Right cardiac atrium (tissue), 5 donors: ENCODE results near the gene BBX. TPM values are rescaled to one million over a fixed set of nuclear protein-coding genes. Genes with fewer than 3 reads are reported as not detected.

Source experiments
- ATAC-seq, 2 donors: fragments of 200-7000 bp; cut with Tn5 transposase; one replicate each; pipeline versions ENCODE4 v1.8.0 to v1.9.1; 2020; ENCODE audit warnings: moderate library complexity in 2 of 2, mild to moderate bottlenecking in 1 of 2
- DNase-seq, 3 donors: peaks; one replicate each; pipeline ENCODE4 v3.0.0-alpha.2; 2020
- H3K27ac ChIP-seq: one replicate; pipeline ENCODE4 v1.5.1; 2013; ENCODE audit warnings: mild to moderate bottlenecking, low read length, control low read depth, moderate library complexity
- H3K27me3 ChIP-seq: one replicate; pipeline ENCODE4 v1.6.1; 2013; ENCODE audit not compliant: control insufficient read depth, insufficient read depth
- H3K4me1 ChIP-seq: one replicate; pipeline ENCODE4 v1.6.1; 2013; ENCODE audit warnings: low read length; ENCODE audit not compliant: control insufficient read depth, insufficient read depth
- H3K4me3 ChIP-seq: one replicate; pipeline ENCODE4 v1.5.1; 2013; ENCODE audit warnings: low read length, control low read depth
- H3K9me3 ChIP-seq: one replicate; pipeline ENCODE4 v1.6.1; 2013; ENCODE audit warnings: low read length; ENCODE audit not compliant: control insufficient read depth
- WGBS: extraction: QIAGEN DNeasy Blood & Tissue Kit; methylation state at CpG from one replicate; pipeline ENCODE4 v1.1.7; 2013; 5-methylcytosine and 5-hydroxymethylcytosine counted together
- intact Hi-C, 4 donors: fragments of 100-400 bp; cut with DNase I; formaldehyde crosslinking; loops; one replicate each; pipeline versions ENCODE4 v1.11.0 to v1.14.0; 2022 to 2023
- polyA plus RNA-seq: library from polyadenylated mRNA; stranded (reverse); fragments of 200-250 nt; gene quantifications from one replicate; pipeline ENCODE4 v1.2.3, GENCODE V29; 2013
- total RNA-seq, 4 donors: library from RNA; stranded (reverse); fragmentation: NEBNext Ultra II Directional; extraction: Animal tissue kit (Norgen Biotek cat#: 25700); gene quantifications; one replicate each; pipeline ENCODE4 v1.2.1, GENCODE V29; 2021
- donor health status: healthy with polysubstance abuse.
- donor health status: DM: no; HTN: yes; CAD: no.
- donor health status: DM: no; HTN: no; CAD: no.
- donor health status: DM: no; HTN: yes; CAD: no; lungs with severe emphysema.
- donor health status: DM: yes; HTN: yes; CAD: no.

BBX gene
- total and polyA plus RNA-seq, 5 donors, result 10.6 to 57.1 (median 49.2) TPM

DNA sequence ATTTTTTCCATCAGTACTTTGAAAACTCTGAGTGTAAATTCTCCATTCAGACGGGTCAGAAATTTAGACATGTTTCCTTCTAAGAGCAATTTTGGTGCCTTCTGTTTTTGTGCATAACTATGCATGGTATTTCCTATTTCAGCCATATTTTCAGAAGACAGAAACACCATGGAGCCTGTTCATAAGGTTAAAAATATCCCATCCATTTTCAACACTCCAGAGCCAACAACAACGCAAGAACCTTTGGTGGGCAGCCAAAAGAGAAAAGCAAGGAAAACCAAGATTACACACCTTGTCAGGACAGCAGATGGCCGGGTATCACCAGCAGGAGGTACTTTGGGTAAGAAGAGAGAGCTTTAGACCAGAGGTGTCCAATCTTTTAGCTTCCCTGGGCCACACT, 275.6 kb downstream of the BBX start:
- Histone ChIP-seq H3K4me3 (no peak overlapping the region), H3K27me3 (no peaks in the 10 kb centered on the region), H3K4me1 (peaks cover 2% of the 10 kb centered on the region), H3K27ac (no peak overlapping the region), H3K9me3 (no peaks in the 10 kb centered on the region)
- no peak for ATAC-seq
- intact Hi-C loops, result no loop called here
- WGBS, result 57% methylated on average over 3 of the region's 3 CpGs
- no peak for DNase-seq

DNA sequence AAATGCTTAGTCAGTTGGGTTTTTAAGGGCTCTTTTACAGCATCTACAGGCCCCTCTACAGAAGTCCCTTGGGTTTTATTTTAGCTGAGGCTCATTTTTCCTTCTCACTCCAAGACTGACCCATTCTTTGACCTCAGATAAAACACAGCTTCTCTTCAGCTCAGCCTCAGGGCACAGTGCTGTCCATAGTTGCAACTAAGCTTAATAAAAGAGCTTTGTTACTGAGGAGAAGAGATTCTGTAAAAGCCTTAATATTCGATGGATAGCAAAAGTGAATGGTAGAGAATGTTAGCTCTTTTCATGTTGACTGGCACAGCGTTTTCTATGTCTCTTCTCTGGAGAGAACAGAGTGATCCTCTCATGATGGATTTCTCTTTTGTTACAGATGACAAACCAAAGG, 277.9 kb downstream of the BBX start:
- 71% methylated on average over 2 of the region's 2 CpGs for WGBS
- H3K27me3 ChIP-seq, result no peaks in the 10 kb centered on the region
- no peak overlapping the region for H3K27ac ChIP-seq
- no peaks in the 10 kb centered on the region for H3K4me1 ChIP-seq
- DNase-seq (no peak), ATAC-seq (peak; percentile 18 to 75)
- intact Hi-C loops, result no loop called here
- no peak overlapping the region for H3K4me3 ChIP-seq
- H3K9me3 ChIP-seq, result no peaks in the 10 kb centered on the region

DNA sequence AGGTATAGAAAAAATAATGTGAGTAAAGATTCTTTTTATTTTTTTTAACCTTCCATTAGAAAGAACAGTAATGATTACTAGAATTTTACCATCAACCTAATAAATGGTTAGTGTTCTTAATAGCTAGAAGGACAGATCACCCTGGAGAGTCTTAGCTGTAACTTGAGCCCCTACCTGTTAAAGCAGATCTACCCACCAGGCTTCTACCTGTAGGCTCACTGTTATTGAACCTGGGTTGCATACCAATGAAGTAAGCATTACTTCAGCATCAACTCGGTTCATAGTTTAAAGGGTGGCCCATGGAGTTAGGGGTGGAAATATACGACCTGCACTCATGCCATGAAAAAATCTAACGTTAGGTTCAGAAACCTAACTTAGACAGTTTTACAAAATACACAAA, 280.4 kb downstream of the BBX start:
- ATAC-seq, result no peak
- Histone ChIP-seq H3K27me3 (no peaks in the 10 kb centered on the region), H3K4me3 (no peak overlapping the region), H3K9me3 (no peaks in the 10 kb centered on the region), H3K4me1 (no peaks in the 10 kb centered on the region), H3K27ac (no peak overlapping the region)
- DNase-seq, result no peak
- 91% methylated on average over 3 of the region's 3 CpGs for whole genome bisulfite sequencing
- intact Hi-C loops, result no loop called here

DNA sequence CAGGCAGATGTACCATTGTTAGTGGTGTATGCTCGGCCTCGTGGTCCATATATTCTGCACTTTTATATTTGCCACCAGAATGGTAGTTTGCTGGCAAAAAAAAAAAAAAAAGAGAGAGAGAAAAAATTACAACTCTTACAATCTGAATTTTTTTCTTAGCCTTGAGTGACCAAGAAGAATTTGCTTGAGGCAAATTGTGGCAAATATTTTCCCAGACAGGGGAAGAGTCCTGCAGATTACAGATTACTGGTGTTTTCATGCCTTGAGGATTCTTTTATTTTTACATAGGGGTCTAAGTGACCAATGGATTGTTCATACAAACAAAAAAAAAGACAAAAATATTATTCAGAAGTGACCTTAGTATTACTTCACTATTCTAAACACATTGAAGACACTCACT, 283.3 kb downstream of the BBX start:
- Histone ChIP-seq H3K9me3 (no peaks in the 10 kb centered on the region), H3K27ac (no peak overlapping the region), H3K4me1 (no peaks in the 10 kb centered on the region), H3K27me3 (no peaks in the 10 kb centered on the region), H3K4me3 (no peak overlapping the region)
- DNase-seq, result no peak
- intact Hi-C loops, result no loop called here
- WGBS, result 97% methylated on average over 2 of the region's 2 CpGs
- ATAC-seq, result no peak

DNA sequence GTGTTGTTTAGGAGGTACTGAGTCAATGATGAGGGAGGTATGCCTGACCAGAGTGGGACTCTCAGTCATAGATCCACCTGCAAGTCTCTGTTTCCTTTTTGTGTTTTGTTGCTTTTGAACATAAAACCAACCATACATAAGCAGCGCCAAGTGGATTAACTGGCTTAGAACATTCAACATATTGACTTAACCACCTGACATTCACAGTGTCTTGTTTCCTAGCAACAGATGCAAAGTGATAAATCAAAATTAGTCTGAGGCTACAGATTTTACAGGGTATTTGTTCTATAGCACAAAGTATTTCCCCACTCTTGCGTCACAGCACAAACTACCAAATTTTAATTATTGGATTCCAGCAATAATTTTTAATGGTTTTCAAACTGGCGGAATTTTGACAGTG, 283.8 kb downstream of the BBX start:
- Histone ChIP-seq H3K4me3 (no peak overlapping the region), H3K9me3 (no peaks in the 10 kb centered on the region), H3K27ac (no peak overlapping the region), H3K4me1 (no peaks in the 10 kb centered on the region), H3K27me3 (no peaks in the 10 kb centered on the region)
- WGBS, result 98% methylated on average over 3 of the region's 3 CpGs
- ATAC-seq (no peak), DNase-seq (no peak)
- intact Hi-C loops, result no loop called here

DNA sequence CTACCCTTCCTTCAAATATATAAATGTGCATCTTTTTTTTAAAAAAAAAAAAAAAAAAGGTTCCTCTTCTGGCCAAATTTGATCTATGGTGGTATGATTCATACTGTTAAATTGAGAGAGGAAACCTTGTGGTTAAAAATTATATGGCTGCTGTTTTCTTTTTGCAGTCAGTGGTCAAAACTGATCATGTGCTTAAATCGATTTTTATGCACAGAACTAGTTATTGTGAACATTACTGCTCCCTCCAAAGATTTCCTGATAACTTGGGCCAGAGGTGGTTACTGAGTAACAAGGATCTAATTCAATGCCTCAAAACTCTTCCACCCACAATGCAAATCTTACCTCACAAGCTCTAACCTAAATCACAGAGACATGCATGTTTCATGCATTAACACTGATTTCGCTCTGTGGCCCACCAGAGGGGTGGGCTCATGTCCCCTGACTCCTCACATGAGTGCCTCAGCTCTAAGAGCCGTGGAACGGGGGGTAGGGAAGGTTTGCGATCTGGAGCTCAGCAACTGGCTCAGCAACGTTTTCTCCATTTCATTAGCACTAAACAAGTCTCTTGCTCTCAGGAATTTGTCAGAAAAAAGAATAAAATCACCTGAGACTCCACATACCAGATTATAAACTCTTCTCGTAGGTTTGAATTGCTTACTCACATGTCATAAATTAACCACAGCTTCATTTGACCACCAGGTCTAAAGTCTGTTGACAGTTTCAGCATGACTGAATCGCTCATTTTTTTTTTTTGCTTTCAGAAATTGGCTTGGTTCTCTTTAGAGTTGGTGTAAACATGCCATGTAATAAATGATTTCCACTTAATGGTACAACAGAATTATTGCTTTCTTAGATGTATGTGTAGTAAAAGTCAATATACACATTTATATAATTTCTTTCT, 287.7 kb downstream of the BBX start:
- 91% methylated on average over 8 of the region's 8 CpGs for WGBS
- Histone ChIP-seq H3K27ac (no peak overlapping the region), H3K9me3 (no peaks in the 10 kb centered on the region), H3K4me1 (no peaks in the 10 kb centered on the region), H3K27me3 (no peaks in the 10 kb centered on the region), H3K4me3 (no peak overlapping the region)
- intact Hi-C loops, result loop anchor here in 1 of 4 donors (2.0 kb wide), 1 partner anchor 36 kb away; no protein-coding TSS in a partner anchor
- ATAC-seq (no peak), DNase-seq (no peak)

DNA sequence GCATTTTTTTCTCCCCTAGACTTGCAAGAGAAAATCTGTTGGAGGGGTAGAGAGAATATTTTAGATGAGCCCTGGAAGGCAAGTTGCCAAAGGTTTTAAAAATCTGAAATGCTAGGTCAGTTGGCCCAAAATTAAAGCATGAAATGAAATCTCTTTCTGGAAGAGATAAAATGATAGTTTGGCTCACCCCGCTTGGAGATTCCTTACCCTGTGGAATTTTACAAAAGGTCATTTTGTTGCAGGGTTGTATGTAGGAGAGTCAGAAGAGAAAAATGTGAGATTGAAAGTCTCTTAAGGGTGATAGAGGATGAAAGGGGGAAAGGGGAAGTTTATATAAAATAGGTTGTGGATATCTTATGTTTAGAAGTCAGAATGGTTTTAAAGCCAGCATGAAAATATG, 290.3 kb downstream of the BBX start:
- no peak for DNase-seq
- intact Hi-C loops, result no loop called here
- no peak overlapping the region for H3K4me3 ChIP-seq
- ATAC-seq, result peak in 1 of 2 donors; percentile 28
- 48% methylated on average over 1 of the region's 1 CpG for WGBS
- H3K27ac ChIP-seq, result no peak overlapping the region
- H3K4me1 ChIP-seq, result no peaks in the 10 kb centered on the region
- no peaks in the 10 kb centered on the region for H3K9me3 ChIP-seq
- H3K27me3 ChIP-seq, result no peaks in the 10 kb centered on the region

DNA sequence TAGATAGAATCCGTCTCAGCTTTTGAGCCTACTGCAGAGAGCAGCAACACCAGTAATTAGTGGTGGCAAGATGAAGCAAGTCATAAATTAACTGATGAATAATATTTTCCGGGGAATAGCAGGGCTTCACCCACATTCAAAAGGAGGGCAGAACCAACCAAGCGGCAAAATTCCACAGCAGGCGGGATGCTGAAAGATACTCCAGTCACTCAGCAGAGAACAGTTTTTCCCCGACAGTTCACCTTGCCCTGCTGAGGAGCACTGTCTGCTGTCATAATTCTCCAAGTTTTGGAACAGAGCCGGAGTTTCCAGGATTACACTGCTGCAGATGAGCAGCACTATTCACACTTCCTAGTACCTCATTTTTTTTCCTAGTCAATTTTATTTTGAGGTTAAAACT, 293.3 kb downstream of the BBX start:
- Histone ChIP-seq H3K27ac (no peak overlapping the region), H3K4me1 (no peaks in the 10 kb centered on the region), H3K9me3 (no peaks in the 10 kb centered on the region), H3K27me3 (no peaks in the 10 kb centered on the region), H3K4me3 (no peak overlapping the region)
- ATAC-seq (no peak), DNase-seq (no peak)
- WGBS, result 79% methylated on average over 6 of the region's 6 CpGs
- intact Hi-C loops, result no loop called here

DNA sequence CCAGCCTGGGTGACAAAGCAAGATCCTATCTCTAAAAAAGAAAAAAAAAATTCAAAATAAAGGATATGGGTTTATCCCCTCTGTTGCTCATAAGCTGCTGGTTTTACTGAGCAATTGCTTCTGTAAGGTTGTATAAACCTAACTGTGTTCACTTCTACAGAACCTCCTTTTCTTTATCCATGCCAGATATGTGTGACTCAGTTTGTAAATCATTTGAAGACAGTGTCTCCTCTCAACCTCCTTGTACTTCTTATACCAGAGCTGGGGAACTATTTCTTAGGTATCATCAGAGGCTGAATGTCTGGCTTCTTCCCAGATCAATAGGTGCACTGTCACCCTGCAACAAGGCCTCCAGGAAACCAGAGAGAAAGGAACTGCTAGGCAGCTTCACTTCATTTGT, 294.3 kb downstream of the BBX start:
- H3K27ac ChIP-seq, result no peak overlapping the region
- no peaks in the 10 kb centered on the region for H3K4me1 ChIP-seq
- H3K27me3 ChIP-seq, result no peaks in the 10 kb centered on the region
- no peak for ATAC-seq
- intact Hi-C loops, result no loop called here
- no peaks in the 10 kb centered on the region for H3K9me3 ChIP-seq
- no peak overlapping the region for H3K4me3 ChIP-seq
- no peak for DNase-seq

DNA sequence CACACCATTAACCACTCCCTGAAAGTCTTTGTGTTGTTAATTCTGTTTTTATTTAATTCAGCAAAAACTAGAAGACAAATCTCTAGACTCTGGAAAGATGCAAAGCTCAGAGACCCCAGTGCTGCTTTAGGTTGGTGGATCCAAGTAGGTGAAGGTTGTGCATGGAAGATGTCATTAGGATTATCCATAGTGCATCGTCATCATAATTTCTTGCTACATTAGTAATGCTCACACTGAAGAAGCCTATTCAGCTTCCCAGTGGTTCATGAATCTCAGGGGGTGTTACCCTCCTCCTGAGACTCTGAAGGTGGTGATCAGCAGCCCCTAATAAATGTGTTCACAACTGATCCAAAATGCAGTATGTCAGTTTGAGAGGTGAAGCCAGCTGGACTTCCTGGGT, 295.3 kb downstream of the BBX start:
- 96% methylated on average over 1 of the region's 1 CpG for WGBS
- H3K27ac ChIP-seq, result no peak overlapping the region
- DNase-seq (no peak), ATAC-seq (no peak)
- H3K4me3 ChIP-seq, result no peak overlapping the region
- intact Hi-C loops, result no loop called here
- no peaks in the 10 kb centered on the region for H3K27me3 ChIP-seq
- no peaks in the 10 kb centered on the region for H3K9me3 ChIP-seq
- H3K4me1 ChIP-seq, result no peaks in the 10 kb centered on the region

DNA sequence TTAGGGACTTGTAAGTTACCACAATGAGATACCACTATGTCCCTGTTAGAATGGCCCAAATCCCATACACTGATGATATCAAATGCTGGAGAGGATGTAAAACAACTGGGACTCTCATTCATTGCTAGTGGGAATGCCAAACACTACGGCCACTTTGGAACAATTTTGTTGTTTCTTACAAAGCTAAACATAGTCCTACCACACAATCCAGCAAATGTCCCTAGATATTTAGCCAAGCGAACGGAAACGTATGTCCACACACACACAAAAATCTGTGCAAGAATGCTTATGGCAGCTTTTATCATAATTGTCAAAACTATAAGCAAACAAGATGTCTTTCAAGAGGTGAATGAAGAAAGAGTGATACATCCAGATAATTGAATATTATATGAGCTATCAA, 296.9 kb downstream of the BBX start:
- intact Hi-C loops, result no loop called here
- no peaks in the 10 kb centered on the region for H3K27me3 ChIP-seq
- DNase-seq (no peak), ATAC-seq (no peak)
- H3K4me3 ChIP-seq, result no peak overlapping the region
- H3K9me3 ChIP-seq, result no peaks in the 10 kb centered on the region
- no peaks in the 10 kb centered on the region for H3K4me1 ChIP-seq
- 66% methylated on average over 4 of the region's 4 CpGs for WGBS
- no peak overlapping the region for H3K27ac ChIP-seq

DNA sequence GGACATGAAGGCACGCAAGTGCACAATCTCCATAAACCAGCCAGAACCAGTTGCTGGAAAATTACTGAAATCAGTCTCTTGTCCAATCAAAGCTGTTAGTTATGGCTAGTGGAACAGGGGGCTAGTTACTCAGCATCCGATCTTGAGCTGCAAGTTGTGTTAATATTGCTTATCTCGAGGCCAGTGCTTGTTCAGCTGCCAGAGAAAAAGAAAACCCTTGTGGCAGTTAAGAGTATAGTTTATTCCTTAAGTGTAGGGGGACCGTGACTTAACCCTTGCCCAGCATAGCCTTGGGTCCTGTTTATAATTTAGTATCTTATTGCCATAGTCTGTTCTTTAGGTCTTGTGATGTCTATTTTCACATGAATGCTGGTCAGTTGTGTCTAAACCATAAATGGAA, 299.5 kb downstream of the BBX start:
- Histone ChIP-seq H3K27me3 (no peaks in the 10 kb centered on the region), H3K9me3 (no peaks in the 10 kb centered on the region), H3K27ac (no peak overlapping the region), H3K4me1 (no peaks in the 10 kb centered on the region), H3K4me3 (no peak overlapping the region)
- WGBS, result 50% methylated on average over 4 of the region's 4 CpGs
- intact Hi-C loops, result no loop called here
- DNase-seq (no peak), ATAC-seq (no peak)
